Prostate gland (tissue), 2 donors: ENCODE measurements around the gene NEBL. TPM values are rescaled to one million over a fixed set of nuclear protein-coding genes. Genes with fewer than 3 reads are reported as not detected.

Experiments used
- DNase-seq: peaks from one replicate; pipeline ENCODE4 v3.0.0-alpha.2; 2019; ENCODE audit warnings: low spot score
- H3K27ac ChIP-seq, 2 donors: fragments of 200-600 bp; sonication (generic); 2 replicates each; pipeline ENCODE4 v1.5.1; 2017 to 2019
- H3K27me3 ChIP-seq: fragments of 200-600 bp; sonication (generic); replicated peaks from 2 replicates; pipeline ENCODE4 v1.5.1; 2019; ENCODE audit not compliant: insufficient read depth
- H3K36me3 ChIP-seq, 2 donors: fragments of 200-600 bp; sonication (generic); 1 replicate in 1 of 2; 2 replicates in 1 of 2; pipeline versions ENCODE4 v1.5.1 to v1.8.1; 2017 to 2019
- H3K4me1 ChIP-seq: fragments of 200-600 bp; sonication (generic); replicated peaks from 2 replicates; pipeline ENCODE4 v1.5.1; 2019
- H3K4me3 ChIP-seq, 2 donors: fragments of 200-600 bp; sonication (generic); 2 replicates each; pipeline ENCODE4 v1.5.1; 2017 to 2019
- H3K9me3 ChIP-seq: fragments of 200-600 bp; sonication (generic); 2 replicates; pipeline ENCODE4 v1.5.1; 2017
- POLR2A ChIP-seq: fragments of 450-650 bp; IDR thresholded peaks from one replicate; pipeline ENCODE4 v1.6.1; 2016; ENCODE audit warnings: antibody characterized with exemption, mild to moderate bottlenecking
- POLR2AphosphoS5 ChIP-seq: sonication (generic); formaldehyde crosslinking; IDR thresholded peaks from one replicate; pipeline ENCODE4 v1.6.1; 2017; ENCODE audit warnings: antibody characterized with exemption
- WGBS: methylation state at CpG from one replicate; pipeline ENCODE4 v1.1.5; 2018; 5-methylcytosine and 5-hydroxymethylcytosine counted together
- intact Hi-C: fragments of 100-400 bp; cut with DNase I; formaldehyde crosslinking; loops from one replicate; pipeline ENCODE4 v1.14.2; 2022
- total RNA-seq, 2 donors: library from RNA; depleted of rRNA; stranded (reverse); fragments of >200 nt; gene quantifications; one replicate each; pipeline ENCODE4 v1.1.0, GENCODE V29; 2016
- TF ChIP-seq, protein P1 (sequence below), 4 experiments: fragments of 200-600 bp in 2 of 4; fragments of 450-650 bp in 2 of 4; sonication (generic) in 2 of 4; IDR thresholded peaks; 1 replicate in 3 of 4; 2 replicates in 1 of 4; pipeline ENCODE4 v1.5.1; 2016 to 2019; ENCODE audit warnings: antibody characterized with exemption in 4 of 4, mild to moderate bottlenecking in 2 of 4, moderate library complexity in 2 of 4

NEBL gene
- total RNA-seq, 2 donors from 2014 or later = 22.5 to 29.0 TPM

DNA sequence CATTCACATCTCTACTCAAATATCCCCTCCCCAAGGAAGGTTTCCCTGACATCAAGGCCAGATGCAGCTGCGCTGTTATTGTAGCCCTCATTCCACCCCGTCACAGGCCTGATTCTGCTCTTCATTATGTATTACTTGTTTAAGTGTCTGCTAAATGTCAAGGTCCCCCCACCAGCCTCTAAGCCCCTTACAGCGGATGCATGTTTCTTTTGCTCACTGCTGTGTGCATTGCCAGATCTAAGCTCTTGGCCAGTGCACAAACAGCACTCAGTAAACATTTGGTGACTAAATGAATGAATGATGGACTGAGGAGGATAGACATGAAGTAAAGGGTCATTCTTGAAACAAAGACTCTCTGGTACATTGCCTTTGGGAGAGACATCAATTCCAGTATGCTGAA, 90.6 kb downstream of the NEBL start:
- Histone ChIP-seq H3K4me3 (no peak overlapping the region), H3K4me1 (no peaks in the 10 kb centered on the region), H3K27ac (no peak overlapping the region), H3K9me3 (no peaks in the 10 kb centered on the region), H3K27me3 (no peaks in the 10 kb centered on the region), H3K36me3 (no peaks in the 10 kb centered on the region)
- TF ChIP-seq POLR2AphosphoS5 (no peak), POLR2A (no peak)
- TF ChIP-seq, protein P1, sequence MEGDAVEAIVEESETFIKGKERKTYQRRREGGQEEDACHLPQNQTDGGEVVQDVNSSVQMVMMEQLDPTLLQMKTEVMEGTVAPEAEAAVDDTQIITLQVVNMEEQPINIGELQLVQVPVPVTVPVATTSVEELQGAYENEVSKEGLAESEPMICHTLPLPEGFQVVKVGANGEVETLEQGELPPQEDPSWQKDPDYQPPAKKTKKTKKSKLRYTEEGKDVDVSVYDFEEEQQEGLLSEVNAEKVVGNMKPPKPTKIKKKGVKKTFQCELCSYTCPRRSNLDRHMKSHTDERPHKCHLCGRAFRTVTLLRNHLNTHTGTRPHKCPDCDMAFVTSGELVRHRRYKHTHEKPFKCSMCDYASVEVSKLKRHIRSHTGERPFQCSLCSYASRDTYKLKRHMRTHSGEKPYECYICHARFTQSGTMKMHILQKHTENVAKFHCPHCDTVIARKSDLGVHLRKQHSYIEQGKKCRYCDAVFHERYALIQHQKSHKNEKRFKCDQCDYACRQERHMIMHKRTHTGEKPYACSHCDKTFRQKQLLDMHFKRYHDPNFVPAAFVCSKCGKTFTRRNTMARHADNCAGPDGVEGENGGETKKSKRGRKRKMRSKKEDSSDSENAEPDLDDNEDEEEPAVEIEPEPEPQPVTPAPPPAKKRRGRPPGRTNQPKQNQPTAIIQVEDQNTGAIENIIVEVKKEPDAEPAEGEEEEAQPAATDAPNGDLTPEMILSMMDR (IDR thresholded peaks at IDR 0.05) = no peak
- intact Hi-C loops = no loop called here
- DNase-seq = no peak
- WGBS = 94% methylated on average over 3 of the region's 3 CpGs

DNA sequence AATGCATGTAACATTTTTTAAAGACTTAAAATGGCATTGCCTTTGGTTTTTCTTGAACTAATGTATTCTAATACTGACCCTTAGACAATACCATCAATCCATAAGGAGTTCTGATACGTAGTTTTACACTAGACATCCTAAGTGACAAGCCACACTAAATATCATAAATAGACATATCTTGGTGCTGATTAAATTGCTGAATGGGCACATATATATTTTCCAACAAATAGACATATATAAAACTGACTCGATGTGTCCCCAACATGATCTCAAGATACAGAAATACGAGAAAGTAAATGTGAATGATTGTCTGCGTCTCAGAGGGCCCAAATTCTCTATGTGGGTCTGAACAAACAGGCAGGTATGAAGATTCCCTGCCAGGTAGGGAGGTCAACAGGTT, 99.8 kb downstream of the NEBL start:
- Histone ChIP-seq H3K36me3 (no peaks in the 10 kb centered on the region), H3K27ac (no peak overlapping the region), H3K27me3 (no peaks in the 10 kb centered on the region), H3K4me1 (no peaks in the 10 kb centered on the region), H3K9me3 (no peaks in the 10 kb centered on the region), H3K4me3 (no peak overlapping the region)
- no peak for TF ChIP-seq POLR2A
- TF ChIP-seq POLR2AphosphoS5 = no peak
- TF ChIP-seq, protein P1 (IDR thresholded peaks at IDR 0.05) = no peak
- 94% methylated on average over 4 of the region's 4 CpGs for WGBS
- no peak for DNase-seq
- intact Hi-C loops = no loop called here

DNA sequence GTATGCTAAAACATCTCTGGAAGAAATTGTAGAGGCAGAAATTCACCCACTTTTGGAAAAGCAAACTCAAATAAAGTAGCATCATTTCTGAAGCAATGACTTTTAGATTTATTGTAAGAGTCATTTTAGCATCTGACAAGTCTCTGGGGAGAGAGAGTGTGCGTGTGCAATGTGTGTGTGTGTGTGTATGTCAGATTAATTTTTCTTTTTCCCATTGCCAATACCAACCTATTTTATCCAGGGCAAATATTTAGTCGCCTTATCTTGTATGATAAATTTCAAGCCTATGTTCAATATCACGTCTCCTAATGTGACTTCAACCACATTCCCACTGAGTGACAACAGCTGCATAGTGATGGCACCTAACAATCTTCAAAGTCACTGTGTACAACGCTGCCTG, 101.7 kb downstream of the NEBL start:
- intact Hi-C loops = no loop called here
- no peak overlapping the region for H3K4me3 ChIP-seq
- WGBS = 88% methylated on average over 4 of the region's 4 CpGs
- no peaks in the 10 kb centered on the region for H3K27me3 ChIP-seq
- no peaks in the 10 kb centered on the region for H3K36me3 ChIP-seq
- H3K27ac ChIP-seq = no peak overlapping the region
- no peaks in the 10 kb centered on the region for H3K4me1 ChIP-seq
- no peaks in the 10 kb centered on the region for H3K9me3 ChIP-seq
- TF ChIP-seq, protein P1 (IDR thresholded peaks at IDR 0.05) = no peak
- no peak for TF ChIP-seq POLR2A
- no peak for TF ChIP-seq POLR2AphosphoS5
- no peak for DNase-seq

DNA sequence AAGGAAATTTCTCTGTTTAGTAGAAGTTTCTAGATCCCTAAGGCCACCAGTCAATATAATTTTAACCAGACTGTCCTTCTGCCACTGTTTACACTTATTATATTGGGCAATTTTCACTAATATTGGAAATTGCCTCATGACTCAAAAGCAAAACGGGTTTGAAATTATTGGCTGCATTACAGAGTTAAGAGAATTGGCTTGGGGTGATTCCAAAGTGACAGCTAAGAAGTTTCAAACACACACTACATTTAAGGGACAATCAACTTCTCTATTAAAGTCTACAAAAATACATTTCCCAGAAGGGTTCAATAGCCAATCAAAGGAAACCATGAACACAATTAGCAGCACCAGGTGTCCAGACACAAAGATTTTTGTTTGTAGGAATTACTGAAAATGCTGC, 111.9 kb downstream of the NEBL start:
- no peaks in the 10 kb centered on the region for H3K27me3 ChIP-seq
- no peaks in the 10 kb centered on the region for H3K9me3 ChIP-seq
- H3K4me1 ChIP-seq = no peaks in the 10 kb centered on the region
- no peak overlapping the region for H3K27ac ChIP-seq
- 44% methylated on average over 1 of the region's 1 CpG for WGBS
- H3K4me3 ChIP-seq = no peak overlapping the region
- no peak for TF ChIP-seq POLR2AphosphoS5
- H3K36me3 ChIP-seq = no peaks in the 10 kb centered on the region
- no peak for DNase-seq
- intact Hi-C loops = no loop called here

DNA sequence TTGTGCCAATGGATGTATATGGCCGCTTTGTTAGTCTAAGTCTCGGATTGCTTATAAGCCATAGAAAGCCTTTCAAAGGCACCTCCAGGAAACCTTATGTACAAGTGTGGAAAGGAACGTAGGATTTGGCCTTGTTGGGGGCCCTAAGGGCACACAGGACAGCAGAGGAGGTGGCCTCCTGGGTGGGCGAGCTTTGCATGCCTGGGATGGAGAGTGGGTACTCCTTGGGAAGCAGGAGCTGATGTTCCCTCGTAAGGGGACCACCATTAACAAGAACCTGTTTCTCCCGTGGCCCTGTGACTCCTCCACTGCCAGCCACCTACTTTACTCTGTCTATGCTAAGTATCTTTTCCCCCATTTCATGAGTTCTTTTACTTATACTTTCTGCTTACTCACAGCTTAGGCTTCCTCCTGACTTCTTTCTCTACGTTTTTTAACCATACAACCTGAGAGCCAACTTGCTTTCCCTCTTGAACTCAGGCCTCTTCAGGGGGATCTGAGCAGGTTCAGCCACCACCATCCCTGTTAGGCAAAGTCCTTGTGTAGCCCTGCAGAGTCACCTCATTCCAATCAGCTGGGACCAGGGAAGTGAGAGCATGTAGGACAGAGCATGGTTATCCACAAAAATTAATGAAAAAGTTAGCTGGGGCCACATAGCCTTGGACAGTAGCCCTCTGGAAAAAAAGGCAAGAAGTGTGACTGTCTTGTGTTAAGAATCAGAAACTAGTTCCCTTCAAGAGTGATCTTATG, 118.9 kb downstream of the NEBL start:
- no peak overlapping the region for H3K27ac ChIP-seq
- intact Hi-C loops = no loop called here
- H3K36me3 ChIP-seq = no peaks in the 10 kb centered on the region
- H3K27me3 ChIP-seq = no peaks in the 10 kb centered on the region
- TF ChIP-seq POLR2A (no peak), POLR2AphosphoS5 (no peak)
- TF ChIP-seq, protein P1 (IDR thresholded peaks at IDR 0.05) = no peak
- H3K4me1 ChIP-seq = no peaks in the 10 kb centered on the region
- no peak for DNase-seq
- no peaks in the 10 kb centered on the region for H3K9me3 ChIP-seq
- 83% methylated on average over 7 of the region's 7 CpGs for WGBS
- H3K4me3 ChIP-seq = no peak overlapping the region
